Fibroblast of pulmonary artery (primary cell): Measurements from ENCODE around the gene RAD18.

ENCODE experiments used
- DNase-seq: peaks from one replicate; pipeline ENCODE4 v3.0.0-alpha.2; 2010; ENCODE audit warnings: low read depth
- H3K4me3 ChIP-seq: replicated peaks from 2 replicates; pipeline ENCODE4 v1.5.1; 2011; ENCODE audit warnings: low read depth, mild to moderate bottlenecking, control low read depth, low read length, moderate library complexity
- CTCF ChIP-seq: IDR thresholded peaks from 2 replicates; pipeline ENCODE4 v1.5.1; 2011; ENCODE audit warnings: mild to moderate bottlenecking, control low read depth, low read length, inconsistent platforms; ENCODE audit errors: missing control alignments

The RAD18 gene

GRCh38 chr3:8967553-8967952 lies 4.3 kb upstream of the RAD18 start:
- TF ChIP-seq CTCF = no peak
- no peak overlapping the region for H3K4me3 ChIP-seq
- DNase-seq = no peak

- TF ChIP-seq CTCF = no peak
- no peak for DNase-seq
Measured at GRCh38 chr3:8966820-8967348, 3.6 kb upstream of the RAD18 start.

GRCh38 chr3:8966150-8966819 lies 3.0 kb upstream of the RAD18 start:
- no peak overlapping the region for H3K4me3 ChIP-seq
- TF ChIP-seq CTCF = no peak
- DNase-seq = no peak

More at GRCh38 chr3:8966820-8967348, 3.6 kb upstream of the RAD18 start:
- H3K4me3 ChIP-seq = no peak overlapping the region

GRCh38 chr3:8964436-8965370 lies 1.4 kb upstream of the RAD18 start:
- TF ChIP-seq CTCF = no peak
- peak; percentile 72 for DNase-seq
- H3K4me3 ChIP-seq = no peak overlapping the region

- TF ChIP-seq CTCF = no peak
- H3K4me3 ChIP-seq = peak overlapping the region; percentile 85
- peak; percentile 22 for DNase-seq
Measured at GRCh38 chr3:8962226-8962861, 928 bp downstream of the RAD18 start.

GRCh38 chr3:8959668-8960067 lies 3.6 kb downstream of the RAD18 start:
- no peak for TF ChIP-seq CTCF
- DNase-seq = no peak
- H3K4me3 ChIP-seq = no peak overlapping the region
